ENCODE measurements around the gene MLLT6.

- no peak for TF ChIP-seq CTCF (IDR thresholded peaks at IDR 0.05)
- no peak for TF ChIP-seq EP300 (IDR thresholded peaks at IDR 0.05)
- no peak for TF ChIP-seq POLR2A (IDR thresholded peaks at IDR 0.05; ENCODE audit: low read depth)
Observed at GRCh38 chr17:38751144-38751807, 46.2 kb downstream of the MLLT6 start.

Data from esophagus muscularis mucosa (tissue), 4 donors.